GM12801 (cell line): Measurements from ENCODE around the gene ABHD10.

Source experiments
- CTCF ChIP-seq: IDR thresholded peaks from one replicate; pipeline ENCODE4 v1.5.1; 2011; ENCODE audit warnings: control low read depth; ENCODE audit not compliant: insufficient read length; ENCODE audit errors: extremely low read depth

The ABHD10 gene

GRCh38 chr3:111993038-111993437 lies 14.2 kb downstream of the ABHD10 start:
- TF ChIP-seq CTCF, result no peak

DNA sequence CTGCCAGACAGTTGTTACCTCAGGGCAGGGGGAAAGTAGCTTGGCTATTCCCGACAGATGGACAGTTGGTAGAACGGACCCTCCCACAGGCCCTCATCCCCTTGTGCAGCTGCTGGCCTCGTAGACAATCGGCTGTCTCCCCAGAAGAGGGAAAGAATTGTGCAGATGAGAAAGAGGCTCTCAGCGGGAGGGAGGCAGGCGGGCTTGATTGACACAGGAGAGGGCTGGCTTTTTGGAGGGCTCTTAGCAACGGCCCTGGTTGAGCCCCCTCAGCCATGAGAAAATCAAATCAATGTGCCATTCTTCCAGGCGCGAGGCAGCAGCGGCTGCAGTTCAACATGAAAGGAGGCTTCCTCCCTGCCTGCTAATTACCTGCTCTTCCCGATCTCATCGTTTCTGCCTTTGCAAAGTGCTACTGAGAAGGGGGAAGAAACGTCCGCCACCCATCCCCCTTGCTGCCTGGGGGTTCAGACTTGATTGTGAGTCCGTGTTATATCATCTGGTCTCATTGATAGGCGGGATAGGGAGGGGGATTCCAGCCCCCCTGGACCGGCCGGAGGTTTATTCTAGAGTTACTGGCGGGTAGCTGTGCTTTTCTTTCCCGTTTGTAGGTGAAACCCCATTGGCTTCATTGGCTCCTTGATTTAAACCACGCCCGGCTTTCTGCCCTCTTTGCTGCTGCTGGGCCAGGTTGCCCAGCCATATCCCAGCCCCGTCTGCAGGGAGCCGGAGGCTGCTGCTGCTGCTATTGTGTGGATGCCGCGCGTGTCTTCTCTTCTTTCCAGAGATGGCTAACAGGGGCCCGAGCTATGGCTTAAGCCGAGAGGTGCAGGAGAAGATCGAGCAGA lies 20.0 kb downstream of the ABHD10 start, which contains the start of gene TAGLN3:
TAGLN3 (plus strand) TSS at position 287 of the 848 bp plus-strand sequence; CDS start at position 788, 501 bp downstream.
- TF ChIP-seq CTCF, result no peak

- no peak for TF ChIP-seq CTCF
Observed at GRCh38 chr3:111999484-112000324, 20.9 kb downstream of the ABHD10 start.

GRCh38 chr3:112000367-112000771 lies 21.5 kb downstream of the ABHD10 start:
- no peak for TF ChIP-seq CTCF

DNA sequence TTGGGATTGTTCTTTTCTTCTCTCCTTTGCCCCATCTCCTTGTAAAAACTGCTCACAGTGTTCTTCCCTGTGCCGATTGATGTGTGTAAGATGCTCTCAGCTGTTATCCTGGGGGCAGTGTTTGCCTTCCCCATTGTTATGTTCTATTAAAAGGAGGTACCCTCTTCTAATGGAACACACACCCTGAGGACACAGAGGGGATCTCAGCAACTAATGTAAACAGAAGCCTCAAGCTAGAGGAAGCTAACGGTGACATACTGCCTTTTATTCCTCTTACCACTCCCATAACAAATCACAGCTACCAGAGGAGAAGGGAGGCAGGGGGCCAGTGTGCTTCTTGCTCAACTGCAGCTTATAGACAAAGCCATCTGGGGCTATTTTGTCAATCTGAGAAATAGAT lies 22.1 kb downstream of the ABHD10 start:
- no peak for TF ChIP-seq CTCF

- no peak for TF ChIP-seq CTCF
Observed at GRCh38 chr3:112001526-112001925, 22.7 kb downstream of the ABHD10 start.
